ENCODE data around the gene INSL3.
"Not testable (repeated sequence)": the region's sequence is repeated elsewhere in the genome, so short reads cannot be mapped to it uniquely, and the experiment has no call there.

Gene INSL3

GRCh38 chr19:17811681-17812080 lies 9.6 kb downstream of the INSL3 start:
- FAIRE-seq: no peak

DNA sequence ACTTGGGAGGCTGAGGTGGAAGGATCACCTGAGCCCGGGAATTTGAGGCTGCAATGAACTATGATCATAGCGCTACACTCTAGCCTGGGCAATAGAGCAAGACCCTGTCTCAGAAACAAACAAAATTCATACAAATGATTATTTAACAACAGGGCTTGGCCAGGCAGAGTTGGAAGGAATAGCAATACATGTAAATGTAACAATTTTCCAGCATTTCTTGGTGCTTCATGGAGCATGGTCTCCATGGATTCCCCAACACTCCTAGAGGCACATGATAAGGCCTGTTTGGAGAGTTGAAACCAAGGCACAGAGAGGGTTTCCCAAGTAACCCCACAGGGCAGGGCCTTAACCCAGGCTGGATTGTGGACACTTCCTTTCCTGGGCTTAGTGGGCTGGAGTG lies 10.2 kb downstream of the INSL3 start:
- no peak for FAIRE-seq

DNA sequence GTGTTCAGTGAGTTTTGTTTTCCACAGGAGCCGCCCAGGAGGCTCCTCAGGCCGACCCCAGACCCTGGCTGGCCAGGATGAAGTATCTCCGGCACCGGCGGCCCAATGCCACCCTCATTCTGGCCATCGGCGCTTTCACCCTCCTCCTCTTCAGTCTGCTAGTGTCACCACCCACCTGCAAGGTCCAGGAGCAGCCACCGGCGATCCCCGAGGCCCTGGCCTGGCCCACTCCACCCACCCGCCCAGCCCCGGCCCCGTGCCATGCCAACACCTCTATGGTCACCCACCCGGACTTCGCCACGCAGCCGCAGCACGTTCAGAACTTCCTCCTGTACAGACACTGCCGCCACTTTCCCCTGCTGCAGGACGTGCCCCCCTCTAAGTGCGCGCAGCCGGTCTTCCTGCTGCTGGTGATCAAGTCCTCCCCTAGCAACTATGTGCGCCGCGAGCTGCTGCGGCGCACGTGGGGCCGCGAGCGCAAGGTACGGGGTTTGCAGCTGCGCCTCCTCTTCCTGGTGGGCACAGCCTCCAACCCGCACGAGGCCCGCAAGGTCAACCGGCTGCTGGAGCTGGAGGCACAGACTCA lies 13.5 kb downstream of the INSL3 start:
- no peak for FAIRE-seq

DNA sequence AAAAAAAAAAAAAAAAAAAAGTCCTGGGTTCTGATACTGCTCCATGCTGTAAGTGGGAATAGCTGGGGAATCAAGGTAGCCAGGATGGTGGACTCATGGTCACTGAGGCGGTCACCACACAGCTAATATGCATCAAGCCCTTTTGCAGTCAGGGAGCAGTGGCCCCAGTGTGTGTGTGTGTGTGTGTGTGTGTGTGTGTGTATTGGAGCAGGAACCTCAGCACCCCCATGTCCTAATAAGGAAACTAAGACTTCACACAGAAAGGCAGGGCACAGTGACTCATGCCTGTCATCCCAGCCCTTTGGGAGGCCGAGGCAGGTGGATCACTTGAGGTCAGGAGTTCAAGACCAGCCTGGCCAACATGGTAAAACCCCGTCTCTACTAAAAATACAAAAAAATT lies 14.4 kb downstream of the INSL3 start:
- FAIRE-seq: no peak

DNA sequence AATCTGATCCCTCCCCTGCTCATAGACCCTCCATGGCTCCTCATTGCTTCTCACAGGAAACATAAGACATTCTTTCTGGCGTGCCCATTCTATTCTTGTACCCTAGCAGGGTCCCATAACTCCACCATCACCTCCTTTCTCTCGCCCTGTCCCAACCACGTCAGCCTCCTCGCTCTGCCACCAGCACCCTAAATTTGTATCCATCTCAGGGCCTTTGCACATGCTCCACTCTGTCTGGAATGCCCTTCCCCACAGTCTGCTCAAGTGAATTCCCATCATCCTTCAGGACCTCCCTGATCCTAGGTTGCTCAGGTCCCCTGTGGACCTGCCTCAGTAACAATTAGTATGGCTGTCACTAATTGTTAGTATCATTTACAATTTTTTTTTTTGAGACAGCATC lies 15.9 kb downstream of the INSL3 start:
- FAIRE-seq: no peak

DNA sequence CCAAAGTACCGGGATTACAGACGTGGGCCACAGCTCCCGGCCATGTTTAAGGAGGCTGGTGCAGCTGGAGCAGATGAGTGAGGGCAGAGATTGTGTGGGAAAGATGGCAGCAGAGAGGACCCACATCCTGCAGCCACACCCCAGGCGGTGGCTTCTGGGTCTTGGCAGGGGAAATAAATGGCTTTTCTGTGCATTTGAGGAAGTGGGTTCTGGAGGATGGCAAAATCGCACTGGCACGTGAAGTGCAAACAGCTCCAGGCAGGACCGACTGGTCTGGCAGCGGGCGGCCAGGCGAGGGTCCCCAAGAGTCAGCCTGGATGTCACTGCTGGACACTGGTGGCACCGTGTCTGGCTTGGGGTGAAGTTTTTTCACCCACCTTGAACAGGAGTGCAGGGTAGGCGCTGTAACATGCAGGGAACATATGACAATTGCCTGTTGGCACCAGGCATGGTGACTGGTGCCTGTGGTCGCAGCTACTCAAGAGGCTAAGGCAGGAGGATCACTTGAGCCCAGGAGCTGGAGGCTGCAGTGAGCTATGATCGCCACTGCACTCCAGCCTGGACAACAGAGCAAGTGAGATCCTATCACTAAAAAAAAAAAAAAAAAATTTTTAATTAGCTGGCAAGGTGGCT lies 17.9 kb downstream of the INSL3 start:
- no peak for FAIRE-seq

- no peak for FAIRE-seq
These were observed 19.0 kb downstream of the INSL3 start for GRCh38 chr19:17802137-17802858.

DNA sequence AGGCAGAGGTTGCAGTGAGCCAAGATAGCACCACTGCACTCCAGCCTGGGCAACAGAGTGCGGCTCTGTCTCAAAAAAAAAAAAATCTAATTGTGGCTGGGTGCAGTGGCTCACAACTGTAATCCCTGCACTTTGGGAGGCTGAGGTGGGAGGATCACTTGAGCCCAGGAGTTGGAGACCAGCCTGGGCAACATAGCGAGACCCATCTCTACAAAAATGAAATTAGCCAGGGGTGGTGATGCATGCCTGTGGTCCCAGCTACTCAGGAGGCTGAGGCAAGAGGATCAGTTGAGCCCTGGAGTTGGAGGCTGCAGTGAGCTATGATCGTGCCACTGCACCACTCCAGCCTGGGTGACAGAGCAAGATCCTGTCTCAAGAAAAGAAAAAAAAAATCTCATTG lies 22.7 kb downstream of the INSL3 start:
- not testable (repeated sequence) for FAIRE-seq

DNA sequence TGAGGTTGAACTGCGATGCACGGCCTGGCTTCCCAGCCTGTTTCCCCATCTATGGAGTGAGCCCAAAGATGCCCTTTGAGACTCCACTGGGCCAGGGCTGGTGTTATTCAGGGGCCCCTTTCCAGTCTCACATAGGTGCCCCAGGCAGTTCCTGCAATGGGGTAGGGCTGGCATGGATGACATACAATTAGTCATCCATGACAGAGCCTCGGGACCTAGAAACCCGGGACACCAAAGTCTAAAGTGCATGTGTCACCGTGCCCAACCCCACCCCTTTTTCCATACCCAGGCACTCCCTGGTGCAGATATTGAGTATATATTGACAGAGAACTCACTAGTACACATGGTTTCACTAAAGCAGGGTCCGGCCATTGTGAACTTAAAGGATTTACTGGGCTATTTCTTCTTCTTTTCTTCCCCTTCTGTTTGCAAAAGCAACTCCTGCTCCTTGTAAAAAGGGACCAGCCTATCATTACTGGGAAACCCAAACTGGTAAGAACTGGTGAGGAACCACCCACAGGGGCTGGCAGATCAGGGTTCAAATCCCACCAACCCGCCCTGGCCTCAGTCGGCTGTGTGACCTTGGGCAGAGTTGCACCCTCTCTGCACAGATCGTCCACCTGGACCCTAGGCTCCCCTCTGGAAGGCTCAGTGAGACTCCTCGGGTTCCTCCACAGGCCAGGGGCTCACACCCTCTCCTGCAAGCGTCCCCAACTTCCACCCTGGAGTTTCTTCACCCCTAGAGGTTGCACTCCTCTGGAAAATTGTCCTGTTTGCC lies 23.7 kb downstream of the INSL3 start:
- no peak for FAIRE-seq

GRCh38 chr19:17796838-17797423 lies 24.4 kb downstream of the INSL3 start:
- FAIRE-seq: no peak

GRCh38 chr19:17796013-17796837 lies 25.1 kb downstream of the INSL3 start:
- no peak for FAIRE-seq

GRCh38 chr19:17795495-17795856 lies 25.8 kb downstream of the INSL3 start:
- FAIRE-seq: no peak

DNA sequence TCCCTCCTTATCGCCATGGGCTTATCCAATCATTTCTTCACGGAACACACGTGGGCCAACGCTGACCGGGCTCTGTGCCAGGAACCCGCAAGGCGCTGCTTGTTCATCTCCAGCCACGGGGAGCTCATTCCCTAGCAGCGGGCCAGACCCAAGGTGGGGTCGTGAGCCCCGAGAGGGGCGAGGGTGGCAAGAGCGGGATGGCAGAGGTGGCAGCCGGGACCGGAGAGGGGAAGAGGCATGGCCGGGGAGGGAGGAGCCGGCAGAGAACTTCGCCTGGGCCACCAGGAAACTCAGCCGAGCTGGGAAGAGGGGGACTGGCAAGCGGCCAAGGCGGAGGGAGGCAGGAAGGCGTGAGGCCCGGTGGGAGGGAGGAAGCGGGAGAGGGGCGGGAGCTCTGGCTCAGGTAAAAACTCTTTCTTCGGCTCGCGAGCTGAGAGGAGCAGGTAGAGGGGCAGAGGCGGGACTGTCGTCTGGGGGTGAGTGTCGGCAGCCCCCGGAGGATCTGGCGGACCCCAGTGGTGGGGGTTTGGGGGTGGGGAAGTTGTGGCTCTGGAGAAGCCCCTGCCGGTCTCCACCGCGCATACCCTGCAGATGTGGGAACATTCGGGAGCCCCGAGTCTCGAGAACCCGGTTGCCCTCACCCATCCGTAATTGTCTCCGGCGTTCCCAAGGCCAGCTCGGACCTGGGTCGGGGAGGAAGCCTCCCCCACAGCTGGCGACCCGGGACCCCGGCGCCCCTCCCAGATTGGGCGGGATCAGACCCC lies 26.4 kb downstream of the INSL3 start, which contains the start of gene B3GNT3:
B3GNT3 (plus strand) TSS at position 408 of the 764 bp plus-strand sequence. CDS start 12,670 bp downstream, outside the sequence.
- no peak for FAIRE-seq

DNA sequence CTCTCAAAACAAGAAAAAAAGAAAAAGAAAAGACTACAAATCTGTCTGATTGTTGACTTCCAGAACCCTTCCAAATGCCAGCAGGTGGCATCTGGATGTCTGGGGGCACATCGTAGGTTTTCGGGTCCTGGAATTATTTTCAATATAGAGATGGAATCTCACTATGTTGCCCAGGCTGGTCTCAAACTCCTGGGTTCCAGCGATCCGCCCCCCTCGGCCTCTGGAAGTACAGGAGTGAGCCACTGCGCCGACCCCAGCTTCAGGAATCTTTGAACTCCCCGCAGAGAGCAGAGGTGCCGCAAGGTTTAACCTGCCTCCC lies 26.9 kb downstream of the INSL3 start:
- FAIRE-seq: no peak

DNA sequence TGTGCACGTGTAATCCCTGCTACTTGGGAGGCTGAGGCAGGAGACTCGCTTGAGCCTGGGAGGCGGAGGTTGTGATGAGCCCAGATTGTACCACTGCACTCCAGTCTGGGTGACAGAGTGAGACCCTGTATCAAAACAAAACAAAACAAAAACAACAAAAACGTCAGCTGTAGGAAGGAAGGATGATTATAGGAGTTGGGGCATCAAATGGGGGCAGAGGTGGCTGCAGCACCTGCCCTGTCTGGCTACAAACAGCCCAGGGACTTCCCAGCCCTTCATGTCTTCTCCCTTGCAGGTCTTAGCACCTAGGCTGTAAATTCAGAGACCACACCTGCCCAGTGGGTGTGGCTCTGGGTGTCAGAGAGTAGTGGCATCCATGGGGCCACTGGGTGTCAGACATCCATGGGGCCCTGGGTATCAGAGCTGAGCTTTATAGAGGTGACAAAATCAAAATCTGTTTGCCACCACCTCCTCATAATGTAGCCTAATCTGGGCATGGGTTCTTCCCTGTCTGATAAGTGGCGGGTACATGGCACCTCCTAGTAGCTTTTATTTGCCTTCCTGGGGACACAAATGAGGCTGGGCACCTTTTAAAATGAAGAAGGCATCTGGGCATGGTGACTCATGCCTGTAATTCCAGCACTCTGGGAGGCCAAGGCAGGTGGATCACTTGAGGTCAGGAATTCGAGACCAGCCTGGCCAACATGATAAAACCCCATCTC lies 31.1 kb downstream of the INSL3 start:
- FAIRE-seq: no peak

DNA sequence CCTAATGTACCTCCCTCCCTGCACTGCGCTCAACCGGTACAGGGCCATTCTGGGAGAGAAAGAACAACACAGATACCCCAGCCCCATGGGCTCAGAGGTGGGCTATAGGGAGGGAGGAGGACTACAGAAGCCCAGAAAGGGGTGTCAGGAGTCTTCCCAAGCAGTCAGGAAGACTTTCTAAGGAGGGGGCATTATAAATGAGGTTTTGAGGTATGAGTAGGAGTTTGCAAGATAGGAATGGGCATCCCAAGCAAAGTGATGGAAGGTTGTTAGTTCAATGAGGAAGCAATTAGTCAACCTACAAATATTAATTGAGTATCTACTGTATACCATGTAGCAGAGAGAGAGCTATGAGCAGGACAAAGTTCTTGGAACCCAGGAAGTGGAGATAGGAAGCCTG lies 32.7 kb downstream of the INSL3 start:
- FAIRE-seq: no peak

DNA sequence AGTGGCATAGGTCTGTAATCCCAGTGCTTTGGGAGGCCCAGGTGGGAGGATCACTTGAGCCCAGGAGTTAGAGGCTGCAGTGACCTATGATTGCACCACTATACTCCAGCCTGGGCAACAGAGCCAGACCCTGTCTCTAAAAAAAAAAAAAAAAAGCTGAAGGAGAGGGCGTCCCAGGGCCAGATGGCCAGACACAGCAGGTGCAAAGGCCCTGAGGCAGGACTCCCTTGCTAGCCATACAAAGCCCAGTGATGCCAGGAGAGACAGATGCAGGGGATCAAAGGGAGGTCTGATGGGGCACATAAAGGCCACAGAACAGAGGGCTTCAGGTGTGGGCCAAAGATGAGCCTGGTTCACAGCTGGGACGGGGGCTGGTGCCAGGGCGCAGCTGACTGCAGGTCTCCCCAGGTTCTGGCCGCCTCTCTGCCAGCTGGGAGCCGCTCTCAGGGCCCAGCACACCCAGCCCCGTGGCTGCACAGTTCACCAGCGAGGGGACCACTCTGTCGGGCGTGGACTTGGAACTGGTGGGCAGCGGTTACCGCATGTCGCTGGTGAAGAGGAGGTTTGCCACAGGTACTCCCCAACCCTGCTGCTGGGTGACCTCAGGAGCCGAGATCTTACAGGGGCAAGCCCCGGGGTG lies 33.9 kb downstream of the INSL3 start:
- no peak for FAIRE-seq

- no peak for FAIRE-seq
These were observed 36.9 kb downstream of the INSL3 start for GRCh38 chr19:17784201-17785008.

DNA sequence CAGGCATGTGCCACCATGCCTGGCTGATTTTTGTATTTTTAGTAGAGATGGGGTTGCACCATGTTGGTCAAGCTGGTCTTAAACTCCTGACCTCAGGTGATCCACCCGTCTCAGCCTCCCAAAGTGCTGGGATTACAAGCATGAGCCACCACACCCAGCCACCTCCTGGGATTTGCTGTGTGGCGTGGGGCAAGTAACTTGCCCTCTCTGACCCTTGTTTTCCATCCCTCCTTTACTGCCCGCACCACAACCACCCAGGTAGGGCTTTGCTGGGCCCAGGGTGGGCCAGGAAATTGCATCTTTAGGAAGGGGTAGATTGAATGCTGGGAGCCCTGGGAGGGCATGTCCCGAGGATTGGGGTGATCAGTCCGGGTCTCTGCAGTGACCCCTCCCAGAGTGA lies 37.6 kb downstream of the INSL3 start:
- FAIRE-seq: not testable (repeated sequence)

GRCh38 chr19:17780781-17781180 lies 40.5 kb downstream of the INSL3 start:
- no peak for FAIRE-seq
